HepG2 (cell line): Measurements from ENCODE around the gene MLN. TPM values are rescaled to one million over a fixed set of nuclear protein-coding genes. Genes with fewer than 3 reads are reported as not detected.

Source experiments
- ASH2L ChIP-seq: fragments of 300-600, 200-600 bp; sonication (generic); IDR thresholded peaks from 2 replicates; pipeline ENCODE4 v1.7.0; 2017; ENCODE audit warnings: low read depth, mild to moderate bottlenecking, moderate library complexity, mixed read lengths, low read length; ENCODE audit not compliant: insufficient read length
- HNRNPH1 ChIP-seq: fragments of 200-400 bp; formaldehyde crosslinking; optimal IDR thresholded peaks from 2 replicates; pipeline ENCODE3; 2017; ENCODE audit warnings: mild to moderate bottlenecking, low read depth, low read length
- LCORL ChIP-seq, 2 experiments: fragments of 450-650 bp in 1 of 2; sonication (generic) in 1 of 2; formaldehyde crosslinking in 1 of 2; IDR thresholded peaks; 2 replicates each; pipeline versions ENCODE4 v1.5.0 to v1.6.1; 2017 to 2020; ENCODE audit warnings: antibody characterized with exemption in 1 of 2, missing genetic modification reagents in 1 of 2
- PHF5A ChIP-seq: IDR thresholded peaks from one replicate; pipeline ENCODE4 v1.6.1; 2018; ENCODE audit warnings: low read depth, missing genetic modification reagents; ENCODE audit not compliant: unreplicated experiment
- ZBTB21 ChIP-seq: sonication (generic); formaldehyde crosslinking; IDR thresholded peaks from 2 replicates; pipeline ENCODE4 v1.4.0; 2020; ENCODE audit warnings: missing genetic modification reagents
- ZBTB38 ChIP-seq: sonication (generic); formaldehyde crosslinking; IDR thresholded peaks from 2 replicates; pipeline ENCODE4 v1.5.1; 2020; ENCODE audit warnings: mild to moderate bottlenecking, missing genetic modification reagents
- ZFP1 ChIP-seq: IDR thresholded peaks from 2 replicates; pipeline ENCODE4 v1.6.1; 2016
- ZNF225 ChIP-seq: sonication (generic); formaldehyde crosslinking; IDR thresholded peaks from 2 replicates; pipeline ENCODE4 v1.4.0; 2020; ENCODE audit warnings: mild to moderate bottlenecking, missing genetic modification reagents
- ZNF550 ChIP-seq: sonication (generic); formaldehyde crosslinking; IDR thresholded peaks from 2 replicates; pipeline ENCODE4 v1.4.0; 2020; ENCODE audit warnings: mild to moderate bottlenecking, missing genetic modification reagents, borderline replicate concordance
- ZNF776 ChIP-seq: sonication (generic); formaldehyde crosslinking; IDR thresholded peaks from 2 replicates; pipeline ENCODE4 v1.4.0; 2020; ENCODE audit warnings: mild to moderate bottlenecking, missing genetic modification reagents
- polyA plus RNA-seq, 8 experiments: library from polyadenylated mRNA; depleted of rRNA in 3 of 8; stranded (reverse) in 7 of 8; unstranded in 1 of 8; fragments of >200 nt; fragmentation: Illumina TruSeq in 4 of 8; extraction: Trizol in 4 of 8; gene quantifications; 2 replicates each; pipeline versions ENCODE4 v1.2.1 to v1.2.3, GENCODE V29; 2011 to 2016; ENCODE audit warnings: low read depth in 4 of 8, missing spikeins in 1 of 8, mixed read lengths in 1 of 8; ENCODE audit not compliant: insufficient read depth in 1 of 8
- total RNA-seq, 5 experiments: library from RNA; depleted of rRNA; stranded (reverse); fragments of >200 nt; fragmentation: Illumina TruSeq; extraction: Trizol; gene quantifications; 2 replicates each; pipeline ENCODE4 v1.2.3, GENCODE V29; 2016; ENCODE audit warnings: low read depth in 1 of 5
- TF ChIP-seq, protein P1 (sequence below): sonication (generic); formaldehyde crosslinking; IDR thresholded peaks from 2 replicates; pipeline ENCODE4 v1.5.0; 2020; ENCODE audit warnings: missing genetic modification reagents, mild to moderate bottlenecking, borderline replicate concordance
- TF ChIP-seq, protein P2 (sequence below): sonication (generic); formaldehyde crosslinking; IDR thresholded peaks from 2 replicates; pipeline ENCODE4 v1.8.1; 2023; ENCODE audit warnings: mild to moderate bottlenecking, moderate library complexity, missing genetic modification reagents
- TF ChIP-seq, protein P3 (sequence below): IDR thresholded peaks from 2 replicates; pipeline ENCODE4 v1.6.1; 2016; ENCODE audit warnings: missing biosample characterization, missing genetic modification reagents, low read depth
- TF ChIP-seq, protein P4 (sequence below): sonication (generic); formaldehyde crosslinking; IDR thresholded peaks from 2 replicates; pipeline ENCODE4 v1.4.0; 2020; ENCODE audit warnings: missing genetic modification reagents, borderline replicate concordance
- TF ChIP-seq, protein P5 (sequence below): sonication (generic); formaldehyde crosslinking; IDR thresholded peaks from 2 replicates; pipeline ENCODE4 v1.4.0; 2020; ENCODE audit warnings: missing genetic modification reagents, mild to moderate bottlenecking, borderline replicate concordance
- TF ChIP-seq, protein P6 (sequence below): sonication (generic); formaldehyde crosslinking; conservative IDR thresholded peaks from 2 replicates; pipeline ENCODE4 v1.5.0; 2020; ENCODE audit warnings: missing genetic modification reagents
- TF ChIP-seq, protein P7 (sequence below): sonication (generic); formaldehyde crosslinking; IDR thresholded peaks from 2 replicates; pipeline ENCODE4 v1.5.0; 2020; ENCODE audit warnings: mild to moderate bottlenecking, low read depth, missing genetic modification reagents, borderline replicate concordance

MLN gene
- total and polyA plus RNA-seq, 2 of the 13 experiments (the other 11 are each of a cell fraction or from before 2014, with no cell fraction given) = not detected

DNA sequence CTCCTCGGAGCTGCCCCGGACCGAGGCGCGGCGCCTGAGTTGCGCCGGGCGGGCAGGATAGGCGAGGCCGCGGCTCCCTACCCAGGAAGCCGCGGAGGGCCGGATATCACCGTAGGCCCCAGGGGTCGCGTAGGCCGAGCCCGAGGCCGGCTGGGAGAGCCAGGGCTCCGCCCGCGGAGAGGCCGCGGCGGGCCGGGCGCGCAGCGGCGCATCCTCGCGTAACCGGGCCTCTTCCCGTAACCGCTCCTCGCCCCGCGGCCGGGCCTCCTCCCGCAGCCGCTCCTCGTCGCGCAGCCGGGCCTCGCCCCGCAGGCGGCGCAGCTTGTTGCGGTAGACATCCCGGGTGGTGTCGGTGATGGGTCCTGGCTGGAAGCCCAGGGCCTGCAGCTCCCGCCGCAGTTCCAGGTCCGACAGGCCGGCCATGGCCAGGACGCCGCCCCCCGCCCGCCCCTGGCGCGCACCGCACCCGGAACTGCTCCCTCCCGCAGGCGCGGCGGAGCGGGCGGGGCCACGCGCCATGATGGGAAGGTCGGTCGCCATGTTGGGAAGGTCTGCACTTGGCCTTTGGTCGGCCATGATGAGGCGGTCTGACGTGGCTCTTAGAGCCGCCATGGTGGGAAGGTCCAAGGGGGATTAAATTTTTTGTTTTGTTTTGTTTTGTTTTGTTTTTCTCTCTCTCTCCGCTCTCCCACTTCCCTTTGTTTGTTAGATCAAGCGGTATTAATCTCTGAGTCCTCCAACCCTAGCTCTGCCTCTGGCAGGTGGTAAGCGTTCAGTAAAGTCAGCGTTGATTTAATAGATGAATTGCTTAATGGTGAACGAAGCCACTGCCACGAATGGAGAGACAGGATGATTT lies 14.9 kb downstream of the MLN start, which contains the start of gene LEMD2 (continued):
- TF ChIP-seq, protein P1, sequence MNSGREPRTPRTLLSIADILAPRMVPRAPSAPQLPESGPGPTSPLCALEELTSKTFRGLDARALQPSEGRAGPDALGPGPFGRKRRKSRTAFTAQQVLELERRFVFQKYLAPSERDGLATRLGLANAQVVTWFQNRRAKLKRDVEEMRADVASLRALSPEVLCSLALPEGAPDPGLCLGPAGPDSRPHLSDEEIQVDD (CRISPR knock-in tag) = peak; percentile 11; the same call in 1 of the 2 replicates
- TF ChIP-seq, protein P2, sequence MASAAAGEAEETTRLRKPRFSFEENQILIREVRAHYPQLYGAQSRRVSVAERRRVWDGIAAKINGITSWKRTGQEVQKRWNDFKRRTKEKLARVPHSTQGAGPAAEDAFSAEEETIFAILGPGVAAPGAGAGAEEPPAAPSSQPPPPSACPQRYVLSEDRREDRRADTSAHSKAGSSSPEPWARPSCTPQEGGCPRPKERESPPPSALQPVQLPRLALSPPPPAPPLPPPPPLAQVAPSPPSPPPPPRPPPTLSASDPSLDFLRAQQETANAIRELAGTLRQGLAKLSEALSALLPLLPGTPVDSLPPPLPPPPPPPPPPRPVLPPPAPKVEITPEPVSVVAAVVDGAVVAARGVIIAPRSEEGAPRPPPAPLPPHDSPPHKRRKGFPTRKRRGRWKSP (CRISPR knock-in tag) = no peak; the same call in 1 of the 2 replicates
- TF ChIP-seq ZNF776 (CRISPR knock-in tag) (peak; percentile 88), PHF5A (CRISPR knock-in tag) (peak; percentile 52), ZNF550 (CRISPR knock-in tag) (0 out of 2 replicates have a peak, but pooled peaks have one; percentile 85), ZBTB38 (CRISPR knock-in tag) (peak; percentile 84; the same call in 1 of the 2 replicates), ASH2L (peak; percentile 86), LCORL (IDR thresholded peaks at IDR 0.05) (0 out of 2 replicates have a peak, but pooled peaks have one; percentile 45), LCORL (CRISPR knock-in tag; IDR thresholded peaks at IDR 0.05) (peak; percentile 54; the same call in 1 of the 2 replicates), ZBTB21 (CRISPR knock-in tag) (peak; percentile 54; the same call in 1 of the 2 replicates), ZNF225 (CRISPR knock-in tag) (0 out of 2 replicates have a peak, but pooled peaks have one; percentile 28), ZFP1 (CRISPR knock-in tag) (no peak), HNRNPH1 (no peak)
- TF ChIP-seq, protein P3, sequence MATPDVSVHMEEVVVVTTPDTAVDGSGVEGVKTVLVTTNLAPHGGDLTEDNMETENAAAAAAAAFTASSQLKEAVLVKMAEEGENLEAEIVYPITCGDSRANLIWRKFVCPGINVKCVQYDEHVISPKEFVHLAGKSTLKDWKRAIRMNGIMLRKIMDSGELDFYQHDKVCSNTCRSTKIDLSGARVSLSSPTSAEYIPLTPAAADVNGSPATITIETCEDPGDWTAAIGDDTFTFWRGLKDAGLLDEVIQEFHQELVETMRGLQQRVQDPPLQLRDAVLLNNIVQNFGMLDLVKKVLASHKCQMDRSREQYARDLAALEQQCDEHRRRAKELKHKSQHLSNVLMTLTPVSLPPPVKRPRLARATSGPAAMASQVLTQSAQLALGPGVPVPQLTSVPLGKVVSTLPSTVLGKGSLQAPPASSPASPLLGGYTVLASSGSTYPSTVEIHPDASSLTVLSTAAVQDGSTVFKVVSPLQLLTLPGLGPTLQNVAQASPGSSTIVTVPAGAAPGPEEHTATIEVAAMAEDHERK (CRISPR knock-in tag) = peak; percentile 88
- TF ChIP-seq, protein P4, sequence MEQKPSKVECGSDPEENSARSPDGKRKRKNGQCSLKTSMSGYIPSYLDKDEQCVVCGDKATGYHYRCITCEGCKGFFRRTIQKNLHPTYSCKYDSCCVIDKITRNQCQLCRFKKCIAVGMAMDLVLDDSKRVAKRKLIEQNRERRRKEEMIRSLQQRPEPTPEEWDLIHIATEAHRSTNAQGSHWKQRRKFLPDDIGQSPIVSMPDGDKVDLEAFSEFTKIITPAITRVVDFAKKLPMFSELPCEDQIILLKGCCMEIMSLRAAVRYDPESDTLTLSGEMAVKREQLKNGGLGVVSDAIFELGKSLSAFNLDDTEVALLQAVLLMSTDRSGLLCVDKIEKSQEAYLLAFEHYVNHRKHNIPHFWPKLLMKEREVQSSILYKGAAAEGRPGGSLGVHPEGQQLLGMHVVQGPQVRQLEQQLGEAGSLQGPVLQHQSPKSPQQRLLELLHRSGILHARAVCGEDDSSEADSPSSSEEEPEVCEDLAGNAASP (CRISPR knock-in tag) = peak; percentile 37
- TF ChIP-seq, protein P5, sequence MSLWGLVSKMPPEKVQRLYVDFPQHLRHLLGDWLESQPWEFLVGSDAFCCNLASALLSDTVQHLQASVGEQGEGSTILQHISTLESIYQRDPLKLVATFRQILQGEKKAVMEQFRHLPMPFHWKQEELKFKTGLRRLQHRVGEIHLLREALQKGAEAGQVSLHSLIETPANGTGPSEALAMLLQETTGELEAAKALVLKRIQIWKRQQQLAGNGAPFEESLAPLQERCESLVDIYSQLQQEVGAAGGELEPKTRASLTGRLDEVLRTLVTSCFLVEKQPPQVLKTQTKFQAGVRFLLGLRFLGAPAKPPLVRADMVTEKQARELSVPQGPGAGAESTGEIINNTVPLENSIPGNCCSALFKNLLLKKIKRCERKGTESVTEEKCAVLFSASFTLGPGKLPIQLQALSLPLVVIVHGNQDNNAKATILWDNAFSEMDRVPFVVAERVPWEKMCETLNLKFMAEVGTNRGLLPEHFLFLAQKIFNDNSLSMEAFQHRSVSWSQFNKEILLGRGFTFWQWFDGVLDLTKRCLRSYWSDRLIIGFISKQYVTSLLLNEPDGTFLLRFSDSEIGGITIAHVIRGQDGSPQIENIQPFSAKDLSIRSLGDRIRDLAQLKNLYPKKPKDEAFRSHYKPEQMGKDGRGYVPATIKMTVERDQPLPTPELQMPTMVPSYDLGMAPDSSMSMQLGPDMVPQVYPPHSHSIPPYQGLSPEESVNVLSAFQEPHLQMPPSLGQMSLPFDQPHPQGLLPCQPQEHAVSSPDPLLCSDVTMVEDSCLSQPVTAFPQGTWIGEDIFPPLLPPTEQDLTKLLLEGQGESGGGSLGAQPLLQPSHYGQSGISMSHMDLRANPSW (CRISPR knock-in tag) = no peak
- TF ChIP-seq, protein P6, sequence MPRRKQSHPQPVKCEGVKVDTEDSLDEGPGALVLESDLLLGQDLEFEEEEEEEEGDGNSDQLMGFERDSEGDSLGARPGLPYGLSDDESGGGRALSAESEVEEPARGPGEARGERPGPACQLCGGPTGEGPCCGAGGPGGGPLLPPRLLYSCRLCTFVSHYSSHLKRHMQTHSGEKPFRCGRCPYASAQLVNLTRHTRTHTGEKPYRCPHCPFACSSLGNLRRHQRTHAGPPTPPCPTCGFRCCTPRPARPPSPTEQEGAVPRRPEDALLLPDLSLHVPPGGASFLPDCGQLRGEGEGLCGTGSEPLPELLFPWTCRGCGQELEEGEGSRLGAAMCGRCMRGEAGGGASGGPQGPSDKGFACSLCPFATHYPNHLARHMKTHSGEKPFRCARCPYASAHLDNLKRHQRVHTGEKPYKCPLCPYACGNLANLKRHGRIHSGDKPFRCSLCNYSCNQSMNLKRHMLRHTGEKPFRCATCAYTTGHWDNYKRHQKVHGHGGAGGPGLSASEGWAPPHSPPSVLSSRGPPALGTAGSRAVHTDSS (CRISPR knock-in tag) = peak; percentile 77; the same call in 1 of the 2 replicates
- TF ChIP-seq, protein P7, sequence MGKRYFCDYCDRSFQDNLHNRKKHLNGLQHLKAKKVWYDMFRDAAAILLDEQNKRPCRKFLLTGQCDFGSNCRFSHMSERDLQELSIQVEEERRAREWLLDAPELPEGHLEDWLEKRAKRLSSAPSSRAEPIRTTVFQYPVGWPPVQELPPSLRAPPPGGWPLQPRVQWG (CRISPR knock-in tag) = 0 out of 2 replicates have a peak, but pooled peaks have one; percentile 50
